Body of pancreas (tissue), 4 donors: Measurements from ENCODE around the gene FLII. TPM values are rescaled to one million over a fixed set of nuclear protein-coding genes. Genes with fewer than 3 reads are reported as not detected.

Experiments
- ATAC-seq: fragments of 150-250 bp; one replicate; pipeline ENCODE4 v1.9.1; 2016
- DNase-seq, 4 donors: peaks; one replicate each; pipeline ENCODE4 v3.0.0-alpha.2; 2019
- H3K27ac ChIP-seq, 4 donors: fragments of 200-600 bp; sonication (generic); 1 replicate in 3 of 4; 2 replicates in 1 of 4; pipeline versions ENCODE4 v1.5.1 to v1.6.1; 2016 to 2019; ENCODE audit warnings: mild to moderate bottlenecking in 1 of 4, mixed read lengths in 1 of 4, moderate library complexity in 1 of 4
- H3K27me3 ChIP-seq, 2 donors: fragments of 200-600 bp; sonication (generic); one replicate each; pipeline ENCODE4 v1.6.0; 2016; ENCODE audit warnings: mild to moderate bottlenecking in 1 of 2
- H3K36me3 ChIP-seq, 2 donors: fragments of 200-600 bp; sonication (generic); replicated peaks in 1 of 2; 2 replicates each; pipeline ENCODE4 v1.5.1; 2016; ENCODE audit warnings: low read depth in 2 of 2; ENCODE audit not compliant: insufficient read depth in 1 of 2
- H3K4me1 ChIP-seq: fragments of 200-600 bp; sonication (generic); one replicate; pipeline ENCODE4 v1.6.0; 2016
- H3K4me3 ChIP-seq, 2 donors: fragments of 200-600 bp; sonication (generic); 1 replicate in 1 of 2; 2 replicates in 1 of 2; pipeline ENCODE4 v1.5.1; 2016 to 2019
- H3K9me3 ChIP-seq, 3 donors: fragments of 200-600 bp; sonication (generic); 1 replicate in 2 of 3; 2 replicates in 1 of 3; pipeline ENCODE4 v1.5.1; 2016
- CTCF ChIP-seq, 7 experiments: fragments of 450-650 bp in 4 of 7; fragments of 200-600 bp in 3 of 7; sonication (generic) in 3 of 7; IDR thresholded peaks; one replicate each; pipeline ENCODE4 v1.5.1; 2016 to 2019; ENCODE audit warnings: antibody characterized with exemption in 7 of 7
- POLR2A ChIP-seq, 3 donors: fragments of 450-650 bp; IDR thresholded peaks; one replicate each; pipeline ENCODE4 v1.6.1; 2016; ENCODE audit warnings: antibody characterized with exemption in 3 of 3, mild to moderate bottlenecking in 2 of 3
- WGBS, 2 donors: methylation state at CpG; one replicate each; pipeline ENCODE4 v1.1.5; 2017; 5-methylcytosine and 5-hydroxymethylcytosine counted together
- intact Hi-C: fragments of 100-400 bp; cut with DNase I; formaldehyde crosslinking; loops from one replicate; pipeline ENCODE4 v1.15.1; 2023
- total RNA-seq, 2 donors: library from RNA; depleted of rRNA; stranded (reverse); fragments of >200 nt; gene quantifications; one replicate each; pipeline ENCODE4 v1.1.0, GENCODE V29; 2016

FLII gene
- total RNA-seq, 2 donors from 2014 or later: 154 to 173 TPM

- no peaks in the 10 kb centered on the region for H3K9me3 ChIP-seq
- intact Hi-C loops: no loop called here
- ATAC-seq (no peak), DNase-seq (no peak)
- peaks cover 0 to 9% of the 10 kb centered on the region in 2 donors for H3K36me3 ChIP-seq
- 63% methylated on average over 3 of the region's 3 CpGs for WGBS, 2 donors
- H3K27me3 ChIP-seq: no peaks in the 10 kb centered on the region
- H3K4me1 ChIP-seq: peaks cover 31% of the 10 kb centered on the region
- H3K4me3 ChIP-seq: no peak overlapping the region
- TF ChIP-seq CTCF (IDR thresholded peaks at IDR 0.05) (no peak), POLR2A (IDR thresholded peaks at IDR 0.05) (no peak)
- no peak overlapping the region for H3K27ac ChIP-seq
These were observed 60.9 kb downstream of the FLII start for GRCh38 chr17:18197535-18198194.

- Histone ChIP-seq H3K4me3 (no peak overlapping the region), H3K4me1 (peaks cover 51% of the 10 kb centered on the region), H3K27ac (no peak overlapping the region), H3K36me3 (peaks cover 0 to 9% of the 10 kb centered on the region in 2 donors), H3K27me3 (no peaks in the 10 kb centered on the region), H3K9me3 (no peaks in the 10 kb centered on the region)
- TF ChIP-seq POLR2A (IDR thresholded peaks at IDR 0.05) (no peak), CTCF (IDR thresholded peaks at IDR 0.05) (no peak)
- DNase-seq (no peak), ATAC-seq (no peak)
- intact Hi-C loops: no loop called here
- 80 to 84% methylated on average over 5 of the region's 5 CpGs for WGBS, 2 donors
These were observed 63.3 kb downstream of the FLII start for GRCh38 chr17:18195246-18195645.

Other genes starting within 250 kb of the FLII start
- gene ATPAF2, start 219.6 kb downstream of the FLII start, total RNA-seq: 10 to 100 TPM; 10.9 to 34.3 TPM
- gene GID4, start 219.3 kb downstream of the FLII start, total RNA-seq: 10 to 100 TPM in 1 of 2 donors, 1 to 10 TPM in 1; 3.6 to 20.4 TPM
- gene DRG2, start 170.8 kb downstream of the FLII start, total RNA-seq: 10 to 100 TPM; 17.8 to 30.1 TPM
- 1 to 10 TPM in 1 of 2 donors, under 1 TPM in 1; under 0.01 to 1.3 TPM for gene MYO15A, start 150.0 kb downstream of the FLII start, total RNA-seq
- gene ALKBH5, start 74.9 kb downstream of the FLII start, total RNA-seq: 10 to 100 TPM; 45.4 to 48.8 TPM
- 10 to 100 TPM in 1 of 2 donors, 1 to 10 TPM in 1; 6.6 to 11.4 TPM for gene LLGL1, start 33.1 kb downstream of the FLII start, total RNA-seq
- 10 to 100 TPM; 16.2 to 21.8 TPM for gene MIEF2, start 1.9 kb upstream of the FLII start, total RNA-seq
- gene TOP3A, start 56.3 kb upstream of the FLII start, total RNA-seq: 10 to 100 TPM; 13.2 to 22.3 TPM
- gene SMCR8, start 56.6 kb upstream of the FLII start, total RNA-seq: 1 to 10 TPM; 7.9 to 9.1 TPM
- 10 to 100 TPM; 10.1 to 16.5 TPM for gene SHMT1, start 104.8 kb upstream of the FLII start, total RNA-seq
- gene EVPLL, start 119.0 kb upstream of the FLII start, total RNA-seq: not detected
- not detected for gene LGALS9C, start 218.1 kb upstream of the FLII start, total RNA-seq